ENCODE measurements around the gene VIL1. TPM values are rescaled to one million over a fixed set of nuclear protein-coding genes. Genes with fewer than 3 reads are reported as not detected.
A peak's percentile ranks its signal among the peaks of the same experiment; 100 is the strongest.

Gene VIL1
- total RNA-seq, 3 donors from 2014 or later (not counting 1 experiment from before 2014, with no cell fraction given), result 1.5 to 1.8 (median 1.6) TPM

- H3K36me3 Mint-ChIP-seq, result no peaks in the 10 kb centered on the region
- Histone ChIP-seq H3K27me3 (ENCODE audit: control insufficient read depth, insufficient read depth, low read length) (peaks cover under 1% of the 10 kb centered on the region), H3K36me3 (ENCODE audit: control insufficient read depth, insufficient read depth, low read length) (no peaks in the 10 kb centered on the region), H3K27ac (ENCODE audit: low read length) (peak within 1 kb of the TSS; percentile 53), H3K4me1 (ENCODE audit: control insufficient read depth, insufficient read depth, low read length) (peaks cover 11% of the 10 kb centered on the region), H3K4me3 (ENCODE audit: low read length) (no peak within 1 kb of the TSS), H3K9me3 (ENCODE audit: control insufficient read depth, insufficient read depth, low read length) (no peaks in the 10 kb centered on the region)
- intact Hi-C loops (cut with micrococcal nuclease), result no loop called here
- WGBS (ENCODE audit: insufficient coverage), result 81% methylated on average over 13 of the region's 13 CpGs
- no peak for TF ChIP-seq CTCF (IDR thresholded peaks at IDR 0.05)
- ATAC-seq (peak; percentile 31 to 72 (median 35)), DNase-seq (no peak)
- no peaks in the 10 kb centered on the region for H3K9me3 Mint-ChIP-seq
- no peaks in the 10 kb centered on the region for H3K27me3 Mint-ChIP-seq (ENCODE audit: low read depth in 2 of 2)
- peak within 1 kb of the TSS; percentile 25 for H3K4me3 Mint-ChIP-seq
- H3K27ac Mint-ChIP-seq, result peak within 1 kb of the TSS in 1 of 2 donors; percentile 55
- H3K4me1 Mint-ChIP-seq, result peaks cover 6 to 21% of the 10 kb centered on the region in 2 donors
These were observed 37.0 kb upstream of the VIL1 start, which contains the start of gene SLC11A1 for GRCh38 chr2:218381916-218382366. Gene SLC11A1, plus strand, starts transcription at chr2:218382273. Its CDS starts 96 bp downstream, at chr2:218382369.

DNA sequence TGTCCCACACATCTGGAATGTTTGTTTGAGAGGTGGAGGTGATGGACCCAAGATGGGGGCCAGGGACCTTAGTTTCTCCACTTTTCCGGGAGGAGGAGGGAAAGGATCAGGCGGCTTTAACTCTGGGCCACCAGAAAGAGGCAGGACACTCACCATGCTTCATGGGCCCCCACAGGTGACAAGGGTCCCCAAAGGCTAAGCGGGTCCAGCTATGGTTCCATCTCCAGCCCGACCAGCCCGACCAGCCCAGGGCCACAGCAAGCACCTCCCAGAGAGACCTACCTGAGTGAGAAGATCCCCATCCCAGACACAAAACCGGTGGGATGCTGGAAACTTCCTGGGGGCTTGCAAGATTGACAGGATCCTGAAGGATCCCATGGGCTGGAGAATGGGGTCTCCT lies 36.1 kb upstream of the VIL1 start:
- Histone ChIP-seq H3K4me1 (ENCODE audit: control insufficient read depth, insufficient read depth, low read length) (peaks cover 20% of the 10 kb centered on the region), H3K27ac (ENCODE audit: low read length) (peak overlapping the region; percentile 45)
- H3K4me1 Mint-ChIP-seq, result peaks cover 6 to 27% of the 10 kb centered on the region in 2 donors

GRCh38 chr2:218383892-218384519 lies 34.9 kb upstream of the VIL1 start:
- intact Hi-C loops (cut with micrococcal nuclease), result no loop called here
- ATAC-seq, result no peak

More for the DNA sequence above, 36.1 kb upstream of the VIL1 start:
- no peak for DNase-seq
- H3K36me3 ChIP-seq (ENCODE audit: control insufficient read depth, insufficient read depth, low read length), result no peaks in the 10 kb centered on the region
- no peak overlapping the region for H3K4me3 Mint-ChIP-seq
- peaks cover 0 to 2% of the 10 kb centered on the region in 2 donors for H3K27me3 Mint-ChIP-seq (ENCODE audit: low read depth in 2 of 2)
- H3K4me3 ChIP-seq (ENCODE audit: low read length), result no peak overlapping the region
- no peaks in the 10 kb centered on the region for H3K9me3 Mint-ChIP-seq
- H3K36me3 Mint-ChIP-seq, result no peaks in the 10 kb centered on the region
- 92% methylated on average over 6 of the region's 6 CpGs for WGBS (ENCODE audit: insufficient coverage)
- intact Hi-C loops (cut with micrococcal nuclease), result no loop called here
- TF ChIP-seq CTCF (IDR thresholded peaks at IDR 0.05), result no peak
- H3K27me3 ChIP-seq (ENCODE audit: control insufficient read depth, insufficient read depth, low read length), result peaks cover 4% of the 10 kb centered on the region
- no peaks in the 10 kb centered on the region for H3K9me3 ChIP-seq (ENCODE audit: control insufficient read depth, insufficient read depth, low read length)
- ATAC-seq, result no peak
- no peak overlapping the region for H3K27ac Mint-ChIP-seq

More at GRCh38 chr2:218383892-218384519, 34.9 kb upstream of the VIL1 start:
- Histone ChIP-seq H3K4me3 (ENCODE audit: low read length) (no peak overlapping the region), H3K27me3 (ENCODE audit: control insufficient read depth, insufficient read depth, low read length) (peaks cover 4% of the 10 kb centered on the region), H3K9me3 (ENCODE audit: control insufficient read depth, insufficient read depth, low read length) (no peaks in the 10 kb centered on the region), H3K4me1 (ENCODE audit: control insufficient read depth, insufficient read depth, low read length) (peaks cover 24% of the 10 kb centered on the region), H3K36me3 (ENCODE audit: control insufficient read depth, insufficient read depth, low read length) (no peaks in the 10 kb centered on the region), H3K27ac (ENCODE audit: low read length) (no peak overlapping the region)
- no peak for DNase-seq
- Mint-ChIP-seq H3K4me3 (no peak overlapping the region), H3K27me3 (ENCODE audit: low read depth in 2 of 2) (peaks cover 0 to 2% of the 10 kb centered on the region in 2 donors), H3K9me3 (no peaks in the 10 kb centered on the region), H3K27ac (no peak overlapping the region), H3K4me1 (peaks cover 6 to 23% of the 10 kb centered on the region in 2 donors), H3K36me3 (no peaks in the 10 kb centered on the region)
- TF ChIP-seq CTCF (IDR thresholded peaks at IDR 0.05), result no peak
- WGBS (ENCODE audit: insufficient coverage), result 84% methylated on average over 9 of the region's 10 CpGs

All from natural killer cell (primary cell).